SK-N-SH (cell line): ENCODE results near the gene DLG2. TPM values are rescaled to one million over a fixed set of nuclear protein-coding genes. Genes with fewer than 3 reads are reported as not detected.

Source experiments
- CTCF ChIA-PET: fragments of 300-600, 350-600 bp; formaldehyde crosslinking; extraction: SDS; loops from one replicate; lab custom pipeline; 2021; lab: Yijun Ruan, JAX
- POLR2A ChIA-PET: fragments of 350-600 bp; sonication (Branson Sonifier 250); formaldehyde crosslinking; extraction: SDS; loops from one replicate; lab custom pipeline; 2020; ENCODE audit warnings: antibody characterized with exemption, inconsistent platforms; lab: Yijun Ruan, JAX
- DNase-seq: peaks from one replicate; pipeline ENCODE4 v3.0.0; 2012
- H2AFZ ChIP-seq: fragments of 200-600 bp; sonication (generic); 2 replicates; pipeline ENCODE4 v1.8.1; 2016; ENCODE audit warnings: antibody characterized with exemption, mild to moderate bottlenecking, low read depth
- H3F3A ChIP-seq: fragments of 200-600 bp; sonication (generic); replicated peaks from 2 replicates; pipeline ENCODE3; 2016; ENCODE audit warnings: antibody characterized with exemption, mild to moderate bottlenecking; ENCODE audit not compliant: insufficient read depth
- H3K27ac ChIP-seq, 2 experiments: fragments of 200-500 bp in 1 of 2; fragments of 200-600 bp in 1 of 2; sonication (Bioruptor generic) in 1 of 2; sonication (generic), shearing (Covaris generic) in 1 of 2; 2 replicates each; pipeline versions ENCODE4 v1.5.1 to v1.6.1; 2014 to 2016; ENCODE audit warnings: low read depth in 2 of 2, inconsistent platforms in 1 of 2, low read length in 1 of 2, mild to moderate bottlenecking in 1 of 2, mixed read lengths in 1 of 2
- H3K27me3 ChIP-seq: fragments of 200-600 bp; sonication (generic), shearing (Covaris generic); 2 replicates; pipeline ENCODE4 v1.6.1; 2016; ENCODE audit warnings: mixed run types; ENCODE audit not compliant: insufficient read depth
- H3K36me3 ChIP-seq, 2 experiments: fragments of 200-500 bp in 1 of 2; fragments of 200-600 bp in 1 of 2; sonication (Bioruptor generic) in 1 of 2; sonication (generic) in 1 of 2; replicated peaks in 1 of 2; 2 replicates each; pipeline versions ENCODE3 to v1.5.1; 2014 to 2016; ENCODE audit warnings: low read length in 1 of 2, mild to moderate bottlenecking in 1 of 2; ENCODE audit not compliant: insufficient read depth in 2 of 2, control insufficient read depth in 1 of 2
- H3K4me1 ChIP-seq, 2 experiments: fragments of 200-500 bp in 1 of 2; fragments of 200-600 bp in 1 of 2; sonication (Bioruptor generic) in 1 of 2; sonication (generic), shearing (Covaris generic) in 1 of 2; 2 replicates each; pipeline versions ENCODE4 v1.5.1 to v1.6.1; 2014 to 2016; ENCODE audit warnings: low read depth in 1 of 2, low read length in 1 of 2, mixed run types in 1 of 2; ENCODE audit not compliant: insufficient read depth in 2 of 2, control insufficient read depth in 1 of 2
- H3K4me2 ChIP-seq: fragments of 200-600 bp; sonication (generic), shearing (Covaris generic); 2 replicates; pipeline ENCODE4 v1.6.1; 2017; ENCODE audit warnings: mixed run types
- H3K4me3 ChIP-seq, 2 experiments: fragments of 200-500 bp in 1 of 2; fragments of 200-600 bp in 1 of 2; sonication (Bioruptor generic) in 1 of 2; sonication (generic), shearing (Covaris generic) in 1 of 2; 2 replicates each; pipeline versions ENCODE4 v1.5.1 to v1.8.1; 2014 to 2016; ENCODE audit warnings: low read depth in 2 of 2, inconsistent platforms in 1 of 2, low read length in 1 of 2, mild to moderate bottlenecking in 1 of 2, mixed read lengths in 1 of 2, moderate library complexity in 1 of 2
- H3K79me2 ChIP-seq: fragments of 200-600 bp; sonication (generic); 2 replicates; pipeline ENCODE4 v1.8.1; 2017; ENCODE audit warnings: mild to moderate bottlenecking; ENCODE audit not compliant: insufficient read depth
- H3K9ac ChIP-seq: fragments of 200-600 bp; sonication (generic); 2 replicates; pipeline ENCODE4 v1.6.1; 2017; ENCODE audit warnings: mixed run types
- H3K9me2 ChIP-seq: fragments of 200-600 bp; sonication (generic); 2 replicates; pipeline ENCODE4 v1.6.1; 2017; ENCODE audit warnings: mixed run types
- H3K9me3 ChIP-seq: fragments of 200-600 bp; sonication (generic); 2 replicates; pipeline ENCODE4 v1.6.1; 2017; ENCODE audit warnings: mixed run types, mild to moderate bottlenecking, moderate library complexity
- H4K20me1 ChIP-seq: fragments of 200-600 bp; sonication (generic); 2 replicates; pipeline ENCODE4 v1.6.1; 2017; ENCODE audit warnings: mild to moderate bottlenecking, mixed run types; ENCODE audit not compliant: insufficient read depth
- EP300 ChIP-seq, 2 experiments: IDR thresholded peaks; 2 replicates each; pipeline versions ENCODE4 v1.4.0 to v1.6.1; 2012; ENCODE audit warnings: borderline replicate concordance in 1 of 2, low read depth in 1 of 2, low read length in 1 of 2
- EZH2phosphoT487 ChIP-seq: fragments of 200-600 bp; sonication (generic); IDR thresholded peaks from 2 replicates; pipeline ENCODE4 v1.6.1; 2017; ENCODE audit warnings: low read depth, mixed run types, mild to moderate bottlenecking, antibody characterized with exemption, moderate library complexity, borderline replicate concordance
- GATA2 ChIP-seq: sonication (generic); formaldehyde crosslinking; IDR thresholded peaks from 2 replicates; pipeline ENCODE4 v1.5.0; 2020; ENCODE audit warnings: mild to moderate bottlenecking, missing genetic modification reagents
- JUND ChIP-seq: IDR thresholded peaks from 2 replicates; pipeline ENCODE4 v1.4.0; 2012
- MXI1 ChIP-seq: IDR thresholded peaks from 2 replicates; pipeline ENCODE4 v1.6.1; 2012; ENCODE audit warnings: mild to moderate bottlenecking, low read depth, low read length, improper control_type of control experiment
- NFIC ChIP-seq: IDR thresholded peaks from 2 replicates; pipeline ENCODE4 v1.4.0; 2012; ENCODE audit warnings: borderline replicate concordance
- NRF1 ChIP-seq: IDR thresholded peaks from 2 replicates; pipeline ENCODE4 v1.6.1; 2012; ENCODE audit warnings: low read depth, mild to moderate bottlenecking, low read length
- RFX5 ChIP-seq: IDR thresholded peaks from 2 replicates; pipeline ENCODE4 v1.6.1; 2012; ENCODE audit warnings: mild to moderate bottlenecking, improper control_type of control experiment, low read length
- RXRA ChIP-seq: IDR thresholded peaks from 2 replicates; pipeline ENCODE4 v1.4.0; 2012; ENCODE audit warnings: low read depth, mild to moderate bottlenecking, borderline replicate concordance
- SIN3A ChIP-seq: IDR thresholded peaks from 2 replicates; pipeline ENCODE4 v1.6.1; 2012; ENCODE audit warnings: low read depth, mild to moderate bottlenecking, low read length, moderate library complexity, borderline replicate concordance
- USF2 ChIP-seq: fragments of 150-350 bp; IDR thresholded peaks from 2 replicates; pipeline ENCODE4 v1.6.1; 2017; ENCODE audit warnings: antibody characterized with exemption, low read length, low read depth, borderline replicate concordance
- ZBTB33 ChIP-seq: IDR thresholded peaks from 2 replicates; pipeline ENCODE4 v1.4.0; 2012; ENCODE audit warnings: low read depth, borderline replicate concordance
- WGBS: methylation state at CpG from one replicate; pipeline ENCODE4 v1.1.6; 2017; ENCODE audit warnings: low lambda C conversion rate; 5-methylcytosine and 5-hydroxymethylcytosine counted together
- polyA plus RNA-seq, 3 experiments: library from polyadenylated mRNA; depleted of rRNA; stranded (reverse); fragments of >200 nt; gene quantifications; 2 replicates each; pipeline ENCODE4 v1.2.3, GENCODE V29; 2012

Gene DLG2
- polyA plus RNA-seq, 1 of the 3 experiments (the other 2 are of a cell fraction): 0.21 TPM

DNA sequence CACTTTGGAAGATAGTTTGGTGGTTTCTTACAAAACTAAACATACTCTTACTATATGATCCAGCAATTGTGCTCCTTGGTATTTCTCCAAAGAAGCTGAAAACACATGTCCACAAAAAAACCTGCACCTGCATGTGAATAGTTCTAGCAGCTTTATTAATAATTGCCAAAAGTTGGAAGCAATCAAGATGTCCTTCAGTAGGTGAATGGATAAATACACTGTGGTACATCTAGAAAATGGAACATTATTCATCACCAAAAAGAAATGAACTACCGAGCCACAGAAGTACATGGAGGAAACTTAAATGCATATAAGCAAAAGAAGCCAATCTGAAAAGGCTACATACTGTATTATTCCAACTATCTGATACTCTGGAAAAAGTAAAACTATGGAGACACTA lies 1771.9 kb downstream of the DLG2 start:
- DNase-seq: no peak
- Histone ChIP-seq H3K4me3 (no peak overlapping the region), H3F3A (no peaks in the 10 kb centered on the region), H3K27me3 (no peaks in the 10 kb centered on the region), H3K9ac (no peak overlapping the region), H3K27ac (no peak overlapping the region), H3K79me2 (no peaks in the 10 kb centered on the region), H3K36me3 (no peaks in the 10 kb centered on the region), H4K20me1 (no peaks in the 10 kb centered on the region)
- 41% methylated on average over 1 of the region's 1 CpG for WGBS
- POLR2A ChIA-PET: no interaction called here
- TF ChIP-seq USF2 (no peak), GATA2 (CRISPR knock-in tag) (no peak), NRF1 (no peak), RFX5 (no peak), EP300 (IDR thresholded peaks at IDR 0.05; ENCODE audit: borderline replicate concordance in 1 of 2, low read depth in 1 of 2, low read length in 1 of 2) (no peak), RXRA (no peak)
- TF ChIP-seq, all 33 proteins: peak for 0
- Histone ChIP-seq H3K4me1 (no peaks in the 10 kb centered on the region), H3K9me3 (no peaks in the 10 kb centered on the region), H3K4me2 (no peak overlapping the region), H2AFZ (no peak overlapping the region), H3K9me2 (no peaks in the 10 kb centered on the region)
- CTCF ChIA-PET: interaction anchor here (0.7 to 0.9 kb wide), 2 partner anchors 18 to 19 kb away, joined by 3 to 4 read pairs; no protein-coding TSS in a partner anchor

GRCh38 chr11:83852775-83853442 lies 1774.2 kb downstream of the DLG2 start:
- no peaks in the 10 kb centered on the region for H3K27me3 ChIP-seq
- DNase-seq: no peak
- POLR2A ChIA-PET: no interaction called here
- no peak for TF ChIP-seq JUND
- TF ChIP-seq MXI1: no peak
- TF ChIP-seq NFIC: no peak
- TF ChIP-seq EZH2phosphoT487: no peak
- TF ChIP-seq RXRA: no peak
- TF ChIP-seq SIN3A: no peak
- TF ChIP-seq ZBTB33: no peak
- H3K9me2 ChIP-seq: no peaks in the 10 kb centered on the region
- WGBS: 41% methylated on average over 1 of the region's 1 CpG
- H3K36me3 ChIP-seq: no peaks in the 10 kb centered on the region
- no peak overlapping the region for H3K9ac ChIP-seq
- H4K20me1 ChIP-seq: no peaks in the 10 kb centered on the region
- H3K27ac ChIP-seq: no peak overlapping the region
- CTCF ChIA-PET: interaction anchor here (1.9 kb wide), 1 partner anchor 16 kb away, joined by 11 read pairs; no protein-coding TSS in a partner anchor
- no peaks in the 10 kb centered on the region for H3K79me2 ChIP-seq
- H3K4me2 ChIP-seq: no peak overlapping the region
- H3F3A ChIP-seq: no peaks in the 10 kb centered on the region
- H3K9me3 ChIP-seq: no peaks in the 10 kb centered on the region
- H2AFZ ChIP-seq: no peak overlapping the region
- no peak overlapping the region for H3K4me3 ChIP-seq
- H3K4me1 ChIP-seq: no peaks in the 10 kb centered on the region
